Neutrophil (primary cell): ENCODE results near the gene RNF169.

Experiments used
- H3K27ac ChIP-seq: fragments of 200-600 bp; sonication (generic); 2 replicates; pipeline ENCODE4 v1.5.1; 2016; ENCODE audit warnings: mild to moderate bottlenecking, moderate library complexity
- H3K27me3 ChIP-seq: fragments of 200-600 bp; sonication (generic); 2 replicates; pipeline ENCODE4 v1.6.0; 2016; ENCODE audit warnings: mild to moderate bottlenecking
- H3K36me3 ChIP-seq: fragments of 200-600 bp; sonication (generic); 2 replicates; pipeline ENCODE4 v1.5.1; 2017
- H3K4me1 ChIP-seq, 2 experiments: fragments of 200-600 bp in 1 of 2; sonication (generic) in 1 of 2; 1 replicate in 1 of 2; 2 replicates in 1 of 2; pipeline versions ENCODE4 v1.5.1 to v1.6.1; 2013 to 2016; ENCODE audit warnings: low read depth in 1 of 2, low read length in 1 of 2, mild to moderate bottlenecking in 1 of 2, moderate library complexity in 1 of 2; ENCODE audit not compliant: control insufficient read depth in 1 of 2, insufficient read depth in 1 of 2
- H3K4me3 ChIP-seq, 2 experiments: fragments of 200-600 bp in 1 of 2; sonication (generic) in 1 of 2; 1 replicate in 1 of 2; 2 replicates in 1 of 2; pipeline ENCODE4 v1.5.1; 2013 to 2016; ENCODE audit warnings: low read depth in 1 of 2, low read length in 1 of 2, mild to moderate bottlenecking in 1 of 2, moderate library complexity in 1 of 2
- H3K9me3 ChIP-seq: fragments of 200-600 bp; sonication (generic); 2 replicates; pipeline ENCODE4 v1.5.1; 2016
- TF ChIP-seq, protein P1 (sequence below): fragments of 200-600 bp; sonication (generic); IDR thresholded peaks from 2 replicates; pipeline ENCODE4 v1.5.1; 2016; ENCODE audit warnings: antibody characterized with exemption

Gene RNF169

GRCh38 chr11:74780248-74781005 lies 31.8 kb downstream of the RNF169 start:
- no peaks in the 10 kb centered on the region for H3K27me3 ChIP-seq
- H3K27ac ChIP-seq: peak overlapping the region; percentile 96
- no peaks in the 10 kb centered on the region for H3K9me3 ChIP-seq
- no peaks in the 10 kb centered on the region for H3K36me3 ChIP-seq
- H3K4me1 ChIP-seq: peaks cover 61 to 80% of the 10 kb centered on the region in 2 experiments
- no peak overlapping the region for H3K4me3 ChIP-seq
- TF ChIP-seq, protein P1, sequence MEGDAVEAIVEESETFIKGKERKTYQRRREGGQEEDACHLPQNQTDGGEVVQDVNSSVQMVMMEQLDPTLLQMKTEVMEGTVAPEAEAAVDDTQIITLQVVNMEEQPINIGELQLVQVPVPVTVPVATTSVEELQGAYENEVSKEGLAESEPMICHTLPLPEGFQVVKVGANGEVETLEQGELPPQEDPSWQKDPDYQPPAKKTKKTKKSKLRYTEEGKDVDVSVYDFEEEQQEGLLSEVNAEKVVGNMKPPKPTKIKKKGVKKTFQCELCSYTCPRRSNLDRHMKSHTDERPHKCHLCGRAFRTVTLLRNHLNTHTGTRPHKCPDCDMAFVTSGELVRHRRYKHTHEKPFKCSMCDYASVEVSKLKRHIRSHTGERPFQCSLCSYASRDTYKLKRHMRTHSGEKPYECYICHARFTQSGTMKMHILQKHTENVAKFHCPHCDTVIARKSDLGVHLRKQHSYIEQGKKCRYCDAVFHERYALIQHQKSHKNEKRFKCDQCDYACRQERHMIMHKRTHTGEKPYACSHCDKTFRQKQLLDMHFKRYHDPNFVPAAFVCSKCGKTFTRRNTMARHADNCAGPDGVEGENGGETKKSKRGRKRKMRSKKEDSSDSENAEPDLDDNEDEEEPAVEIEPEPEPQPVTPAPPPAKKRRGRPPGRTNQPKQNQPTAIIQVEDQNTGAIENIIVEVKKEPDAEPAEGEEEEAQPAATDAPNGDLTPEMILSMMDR: no peak

DNA sequence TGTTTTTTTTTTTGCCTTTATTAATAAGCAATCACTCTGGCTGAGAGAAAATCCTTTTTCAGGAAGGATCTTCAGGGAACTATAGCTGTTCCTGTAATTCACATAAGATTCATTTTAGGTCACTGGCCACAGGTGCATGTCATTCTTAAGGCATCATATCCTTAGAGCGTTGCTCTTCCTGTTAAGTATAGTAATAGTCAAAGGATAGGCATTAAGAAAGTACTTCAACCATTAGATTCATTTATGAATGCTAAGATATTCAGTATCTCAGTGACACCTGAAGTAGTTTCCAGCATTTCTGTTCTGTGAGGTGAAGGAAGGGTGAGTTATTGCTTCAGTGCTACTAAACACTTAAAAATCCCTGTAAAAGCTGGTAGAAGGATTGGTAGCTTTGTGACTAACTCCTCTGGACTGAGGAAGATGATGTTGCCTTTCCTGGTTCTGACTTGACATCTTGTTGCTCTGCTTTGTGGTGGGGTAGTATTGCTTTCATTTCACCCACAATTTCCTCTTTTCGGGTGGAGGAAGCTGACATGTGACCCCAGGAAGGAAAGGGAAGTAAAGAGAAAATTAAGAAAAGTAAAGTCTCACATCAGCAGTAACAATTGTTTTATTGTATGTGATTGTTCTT lies 34.7 kb downstream of the RNF169 start:
- Histone ChIP-seq H3K27me3 (no peaks in the 10 kb centered on the region), H3K36me3 (no peaks in the 10 kb centered on the region), H3K27ac (peak overlapping the region; percentile 96)

GRCh38 chr11:74784234-74784633 lies 35.6 kb downstream of the RNF169 start:
- no peaks in the 10 kb centered on the region for H3K27me3 ChIP-seq
- peak overlapping the region in 1 of 2 experiments; percentile 48 for H3K4me3 ChIP-seq
- TF ChIP-seq, protein P1: no peak
- no peaks in the 10 kb centered on the region for H3K9me3 ChIP-seq
- no peaks in the 10 kb centered on the region for H3K36me3 ChIP-seq
- H3K4me1 ChIP-seq: peaks cover 59 to 75% of the 10 kb centered on the region in 2 experiments
- H3K27ac ChIP-seq: peak overlapping the region; percentile 96

More for the DNA sequence above, 34.7 kb downstream of the RNF169 start:
- Histone ChIP-seq H3K4me1 (peaks cover 61 to 75% of the 10 kb centered on the region in 2 experiments), H3K9me3 (no peaks in the 10 kb centered on the region), H3K4me3 (peak overlapping the region; percentile 42 to 48)
- TF ChIP-seq, protein P1: no peak

DNA sequence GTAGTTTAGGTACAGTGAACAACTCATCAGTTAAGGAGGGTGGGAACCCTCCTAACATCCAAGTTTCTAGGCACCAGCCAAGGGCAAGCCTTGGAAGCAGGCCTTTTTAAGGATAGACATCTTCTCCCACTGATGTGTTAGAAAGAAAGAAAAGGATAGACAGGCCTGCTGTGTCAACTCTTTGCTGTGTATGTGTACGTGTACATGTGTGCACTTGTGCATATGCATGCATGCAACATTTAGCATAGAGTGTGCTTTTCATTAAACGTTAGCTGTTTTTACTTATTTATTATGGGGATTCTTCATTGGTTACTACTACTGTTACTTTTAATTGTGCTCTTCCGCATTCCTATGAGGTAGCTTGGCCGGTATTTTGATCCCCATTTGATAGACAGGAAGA lies 36.1 kb downstream of the RNF169 start:
- no peaks in the 10 kb centered on the region for H3K9me3 ChIP-seq
- peak overlapping the region in 1 of 2 experiments; percentile 16 for H3K4me3 ChIP-seq
- peaks cover 55 to 70% of the 10 kb centered on the region in 2 experiments for H3K4me1 ChIP-seq
- peak overlapping the region; percentile 96 for H3K27ac ChIP-seq
- H3K27me3 ChIP-seq: no peaks in the 10 kb centered on the region
- TF ChIP-seq, protein P1: no peak
- peaks cover under 1% of the 10 kb centered on the region for H3K36me3 ChIP-seq

DNA sequence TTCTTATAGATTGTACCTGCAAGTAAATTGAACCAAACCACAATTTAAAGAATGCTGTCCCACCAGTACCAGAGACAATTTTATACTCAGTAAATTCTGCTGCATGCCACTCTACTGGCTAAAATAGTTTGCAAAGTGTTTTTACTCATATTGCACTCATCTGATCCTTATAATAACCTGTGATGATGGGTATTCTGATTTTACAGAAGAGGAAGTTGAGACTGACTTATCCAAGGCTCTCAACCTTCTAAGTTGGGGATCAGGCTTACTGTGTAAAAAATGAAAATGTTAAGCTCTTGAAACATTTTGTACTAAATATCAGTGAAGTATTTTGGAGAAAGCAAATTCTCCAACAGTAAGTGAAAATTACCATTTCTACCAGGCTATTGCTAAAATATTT lies 37.9 kb downstream of the RNF169 start:
- Histone ChIP-seq H3K9me3 (no peaks in the 10 kb centered on the region), H3K4me3 (no peak overlapping the region), H3K4me1 (peaks cover 46 to 51% of the 10 kb centered on the region in 2 experiments), H3K36me3 (peaks cover 19% of the 10 kb centered on the region), H3K27ac (peak overlapping the region; percentile 64), H3K27me3 (no peaks in the 10 kb centered on the region)
- TF ChIP-seq, protein P1: no peak
